ENCODE measurements around the gene TMEM132D. TPM values are rescaled to one million over a fixed set of nuclear protein-coding genes. Genes with fewer than 3 reads are reported as not detected.

Gene TMEM132D
- total RNA-seq, 2 donors from 2014 or later, result not detected

GRCh38 chr12:129670256-129670920, 233.4 kb downstream of the TMEM132D start:
- ATAC-seq (no peak), DNase-seq (ENCODE audit: low spot score in 2 of 2) (no peak)
- Mint-ChIP-seq H3K27ac (no peak overlapping the region), H3K9me3 (peaks cover 11 to 15% of the 10 kb centered on the region in 2 donors), H3K36me3 (no peaks in the 10 kb centered on the region)

DNA sequence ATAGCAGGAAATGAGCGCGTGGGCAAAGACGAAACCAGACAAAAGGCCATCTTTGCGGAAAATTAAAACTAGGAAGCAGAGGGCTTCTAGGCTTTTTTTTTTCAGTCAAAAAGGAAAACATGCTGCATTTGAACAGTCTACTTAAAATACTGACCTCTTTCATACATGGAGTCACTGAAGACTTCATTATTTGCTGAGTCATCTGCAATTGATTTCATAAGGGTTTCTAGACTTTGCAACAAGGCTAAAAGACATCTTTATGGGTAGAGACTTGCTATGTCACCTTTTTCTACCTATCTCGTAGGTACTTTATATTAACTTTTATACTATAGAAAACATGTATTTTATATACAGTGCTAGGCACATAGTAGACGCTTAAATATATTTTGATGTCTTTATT, 238.4 kb downstream of the TMEM132D start:
- peaks cover 8 to 10% of the 10 kb centered on the region in 2 donors for H3K9me3 Mint-ChIP-seq

GRCh38 chr12:129662234-129662633, 241.6 kb downstream of the TMEM132D start:
- ATAC-seq (no peak), DNase-seq (ENCODE audit: low spot score in 2 of 2) (no peak)
- H3K36me3 Mint-ChIP-seq, result no peaks in the 10 kb centered on the region
- H3K9me3 Mint-ChIP-seq, result peaks cover 8 to 13% of the 10 kb centered on the region in 2 donors
- no peak overlapping the region for H3K27ac Mint-ChIP-seq

More for the DNA sequence above, 238.4 kb downstream of the TMEM132D start:
- DNase-seq (ENCODE audit: low spot score in 2 of 2), result no peak
- no peak for ATAC-seq
- no peak overlapping the region for H3K27ac Mint-ChIP-seq
- no peaks in the 10 kb centered on the region for H3K36me3 Mint-ChIP-seq

DNA sequence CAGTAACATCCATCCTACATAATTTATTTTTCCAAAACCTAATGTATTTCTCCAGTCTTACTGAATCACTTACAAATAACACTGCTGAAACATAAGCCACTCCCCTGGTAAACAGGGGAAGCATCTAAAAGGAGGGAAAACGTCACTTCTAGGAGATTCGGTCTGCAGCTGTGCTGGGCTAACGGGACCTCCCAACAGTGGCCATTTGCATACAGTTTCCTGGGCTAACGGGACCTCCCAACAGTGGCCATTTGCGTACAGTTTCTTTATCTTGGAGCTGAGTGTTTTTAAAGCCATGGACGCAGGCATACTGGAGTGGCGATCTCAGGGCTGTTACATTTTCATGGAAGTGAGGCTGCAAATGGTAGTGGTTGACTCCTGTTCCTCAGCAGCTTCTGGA, 242.9 kb downstream of the TMEM132D start:
- ATAC-seq (no peak), DNase-seq (ENCODE audit: low spot score in 2 of 2) (no peak)
- H3K27ac Mint-ChIP-seq, result no peak overlapping the region
- no peaks in the 10 kb centered on the region for H3K36me3 Mint-ChIP-seq
- peaks cover 6 to 11% of the 10 kb centered on the region in 2 donors for H3K9me3 Mint-ChIP-seq

- no peak for DNase-seq (ENCODE audit: low spot score in 2 of 2)
- H3K9me3 Mint-ChIP-seq, result peaks cover 5 to 10% of the 10 kb centered on the region in 2 donors
- H3K36me3 Mint-ChIP-seq, result no peaks in the 10 kb centered on the region
- ATAC-seq, result no peak
- H3K27ac Mint-ChIP-seq, result no peak overlapping the region
These were observed 243.7 kb downstream of the TMEM132D start for GRCh38 chr12:129659961-129660622.

- no peak for DNase-seq (ENCODE audit: low spot score in 2 of 2)
- H3K9me3 Mint-ChIP-seq, result peaks cover 13 to 14% of the 10 kb centered on the region in 2 donors
- ATAC-seq, result no peak
- H3K36me3 Mint-ChIP-seq, result no peaks in the 10 kb centered on the region
- H3K27ac Mint-ChIP-seq, result no peak overlapping the region
These were observed 246.6 kb downstream of the TMEM132D start for GRCh38 chr12:129657179-129657578.

GRCh38 chr12:129651951-129652350, 251.9 kb downstream of the TMEM132D start:
- no peak for ATAC-seq
- H3K27ac Mint-ChIP-seq, result no peak overlapping the region
- H3K36me3 Mint-ChIP-seq, result no peaks in the 10 kb centered on the region
- DNase-seq (ENCODE audit: low spot score in 2 of 2), result no peak
- peaks cover 15 to 20% of the 10 kb centered on the region in 2 donors for H3K9me3 Mint-ChIP-seq

- H3K27ac Mint-ChIP-seq, result no peak overlapping the region
- H3K9me3 Mint-ChIP-seq, result peaks cover 4 to 12% of the 10 kb centered on the region in 2 donors
- DNase-seq (ENCODE audit: low spot score in 2 of 2) (no peak), ATAC-seq (no peak)
- no peaks in the 10 kb centered on the region for H3K36me3 Mint-ChIP-seq
These were observed 261.9 kb downstream of the TMEM132D start for GRCh38 chr12:129641926-129642325.

- DNase-seq (ENCODE audit: low spot score in 2 of 2), result no peak
- no peak overlapping the region for H3K27ac Mint-ChIP-seq
- ATAC-seq, result no peak
- H3K9me3 Mint-ChIP-seq, result peaks cover 4 to 9% of the 10 kb centered on the region in 2 donors
- no peaks in the 10 kb centered on the region for H3K36me3 Mint-ChIP-seq
These were observed 268.7 kb downstream of the TMEM132D start for GRCh38 chr12:129635021-129635685.

DNA sequence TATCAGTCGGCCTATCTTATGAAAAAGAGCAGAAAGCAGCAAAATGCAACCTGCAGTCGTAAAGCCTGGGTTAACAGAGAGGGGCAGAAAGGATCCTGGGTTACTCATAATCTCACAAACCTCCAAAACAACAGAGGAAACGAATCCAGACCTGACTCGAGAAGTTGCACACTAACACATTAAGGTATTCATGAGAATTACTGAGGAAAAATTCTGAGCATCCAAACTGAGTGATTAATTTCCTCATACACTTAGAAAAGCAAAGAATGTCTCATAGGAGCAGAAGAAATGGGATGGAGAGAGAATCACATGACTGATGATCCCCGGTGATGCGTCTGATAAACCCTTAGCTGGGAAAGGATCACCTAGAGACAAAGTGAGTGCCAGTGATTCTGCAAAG, 272.5 kb downstream of the TMEM132D start:
- Mint-ChIP-seq H3K9me3 (peaks cover 0 to 20% of the 10 kb centered on the region in 2 donors), H3K36me3 (no peaks in the 10 kb centered on the region), H3K27ac (no peak overlapping the region)
- ATAC-seq (no peak), DNase-seq (ENCODE audit: low spot score in 2 of 2) (no peak)

GRCh38 chr12:129629901-129630300, 273.9 kb downstream of the TMEM132D start:
- Mint-ChIP-seq H3K9me3 (peaks cover 0 to 25% of the 10 kb centered on the region in 2 donors), H3K27ac (no peak overlapping the region), H3K36me3 (no peaks in the 10 kb centered on the region)
- DNase-seq (ENCODE audit: low spot score in 2 of 2) (no peak), ATAC-seq (no peak)

DNA sequence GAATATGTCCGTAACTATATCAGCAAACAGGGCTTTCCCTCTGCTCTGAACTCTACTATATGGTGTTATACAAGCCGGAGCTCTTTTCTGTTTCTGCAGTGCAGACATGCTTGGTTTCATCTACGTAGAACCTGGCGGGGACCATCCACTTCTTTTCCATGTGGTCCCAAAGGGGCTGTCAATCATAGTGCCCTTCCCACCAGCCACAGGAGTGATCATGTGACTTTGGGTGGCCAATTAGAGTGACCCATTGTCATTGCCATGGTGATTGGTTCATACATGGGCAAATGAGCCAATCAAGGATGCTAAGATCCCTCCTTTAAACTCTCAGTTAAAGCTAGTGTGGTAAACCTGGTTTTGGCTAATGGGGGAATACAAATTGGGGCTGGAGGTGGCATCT, 281.3 kb downstream of the TMEM132D start:
- Mint-ChIP-seq H3K36me3 (no peaks in the 10 kb centered on the region), H3K9me3 (peaks cover 4 to 15% of the 10 kb centered on the region in 2 donors), H3K27ac (no peak overlapping the region)
- DNase-seq (ENCODE audit: low spot score in 2 of 2) (no peak), ATAC-seq (no peak)

DNA sequence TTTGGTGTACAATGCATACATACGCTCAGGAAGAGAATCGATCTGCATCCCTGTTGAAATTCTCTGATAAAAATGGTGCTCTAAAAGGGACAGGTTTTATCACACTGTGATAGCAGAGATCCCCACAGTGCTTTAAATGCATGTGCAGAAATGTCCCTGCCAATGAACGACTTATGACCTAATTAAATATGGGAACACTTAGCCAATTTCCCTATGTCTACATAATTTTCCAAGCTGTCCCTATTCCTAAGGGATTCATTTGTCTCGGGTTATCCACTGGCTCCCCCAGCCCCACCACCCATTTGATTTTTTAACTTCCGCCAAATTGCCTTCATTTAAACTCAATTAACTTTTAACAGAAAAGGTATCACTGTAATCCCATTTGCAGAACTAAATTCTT, 284.6 kb downstream of the TMEM132D start:
- Mint-ChIP-seq H3K36me3 (no peaks in the 10 kb centered on the region), H3K9me3 (peaks cover 10 to 11% of the 10 kb centered on the region in 2 donors), H3K27ac (no peak overlapping the region)
- ATAC-seq, result no peak
- no peak for DNase-seq (ENCODE audit: low spot score in 2 of 2)

- Mint-ChIP-seq H3K36me3 (no peaks in the 10 kb centered on the region), H3K9me3 (peaks cover 12 to 14% of the 10 kb centered on the region in 2 donors), H3K27ac (no peak overlapping the region)
- DNase-seq (ENCODE audit: low spot score in 2 of 2) (no peak), ATAC-seq (no peak)
These were observed 286.0 kb downstream of the TMEM132D start for GRCh38 chr12:129617849-129618248.

DNA sequence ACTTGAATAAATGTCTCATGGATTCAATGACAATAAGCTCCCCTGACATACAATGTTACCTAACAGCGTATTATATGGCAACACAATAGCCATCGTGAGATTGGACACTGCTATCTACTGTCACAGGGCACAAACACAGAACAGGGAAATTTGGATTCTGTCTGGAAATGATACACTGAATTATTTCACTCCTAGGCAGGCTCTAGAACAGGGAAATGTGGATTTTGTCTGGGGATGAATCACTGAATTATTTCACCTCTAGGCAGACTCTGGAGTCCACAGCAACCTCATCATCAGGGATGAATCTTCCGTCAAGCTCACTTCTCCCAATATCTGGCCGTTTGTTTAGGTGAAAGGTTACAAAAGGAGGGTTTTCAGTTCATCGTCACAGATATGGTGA, 288.8 kb downstream of the TMEM132D start:
- no peak for DNase-seq (ENCODE audit: low spot score in 2 of 2)
- peaks cover 9 to 11% of the 10 kb centered on the region in 2 donors for H3K9me3 Mint-ChIP-seq
- ATAC-seq, result no peak
- no peaks in the 10 kb centered on the region for H3K36me3 Mint-ChIP-seq
- H3K27ac Mint-ChIP-seq, result no peak overlapping the region

DNA sequence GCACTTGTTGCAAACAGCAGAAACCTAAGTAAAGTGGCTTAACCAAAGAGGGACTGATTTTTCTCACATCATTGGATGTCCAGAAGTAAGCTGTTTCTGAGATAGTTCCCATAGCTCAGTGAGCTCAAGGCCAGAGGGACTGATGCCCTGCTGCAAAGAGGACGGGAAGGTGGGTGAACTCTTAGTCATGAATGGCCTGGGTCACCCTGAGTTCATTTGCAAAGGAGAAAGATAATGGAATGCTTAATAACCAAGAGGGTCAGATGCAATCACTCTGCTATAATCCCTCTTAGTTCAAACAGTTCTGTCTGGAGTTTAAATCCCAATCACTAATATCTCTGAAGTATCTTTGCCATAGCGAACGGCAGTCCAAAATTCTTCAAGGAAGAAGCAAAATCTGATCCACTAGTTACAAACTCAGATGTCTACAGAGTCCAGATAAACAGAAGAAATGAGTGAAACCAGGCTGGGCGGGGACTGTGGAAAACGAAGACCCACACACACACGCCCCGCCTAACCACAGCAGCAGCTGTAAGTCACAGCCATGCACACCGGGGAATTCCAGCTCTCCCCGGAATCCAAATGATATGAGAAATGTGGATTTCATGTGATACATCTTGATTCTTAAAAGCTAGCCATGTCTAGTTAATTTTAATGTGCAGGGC, 289.5 kb downstream of the TMEM132D start:
- H3K27ac Mint-ChIP-seq, result no peak overlapping the region
- peaks cover 9 to 11% of the 10 kb centered on the region in 2 donors for H3K9me3 Mint-ChIP-seq
- no peaks in the 10 kb centered on the region for H3K36me3 Mint-ChIP-seq
- DNase-seq (ENCODE audit: low spot score in 2 of 2) (no peak), ATAC-seq (no peak)

- no peaks in the 10 kb centered on the region for H3K36me3 Mint-ChIP-seq
- ATAC-seq, result no peak
- peaks cover 9 to 11% of the 10 kb centered on the region in 2 donors for H3K9me3 Mint-ChIP-seq
- no peak overlapping the region for H3K27ac Mint-ChIP-seq
- no peak for DNase-seq (ENCODE audit: low spot score in 2 of 2)
These were observed 290.5 kb downstream of the TMEM132D start for GRCh38 chr12:129613314-129613713.

All from activated naive CD4-positive, alpha-beta T cell treated with anti-CD3 and anti-CD28 coated beads, Interleukin-2, amount 50 U/mL, for 72 hours (primary cell).